Fibroblast of lung (primary cell): Measurements from ENCODE around the gene WDFY2.

Experiments used
- EZH2 ChIP-seq: IDR thresholded peaks from 2 replicates; pipeline ENCODE4 v1.5.1; 2012; ENCODE audit warnings: low read length, control low read depth, mild to moderate bottlenecking; ENCODE audit errors: missing control alignments
- TF ChIP-seq, protein P1 (sequence below), 2 donors: IDR thresholded peaks in 1 of 2; conservative IDR thresholded peaks in 1 of 2; 1 replicate in 1 of 2; 2 replicates in 1 of 2; pipeline ENCODE4 v1.5.1; 2011 to 2012; ENCODE audit warnings: low read length in 2 of 2, control low read depth in 1 of 2, inconsistent platforms in 1 of 2, low read depth in 1 of 2, mild to moderate bottlenecking in 1 of 2

DNA sequence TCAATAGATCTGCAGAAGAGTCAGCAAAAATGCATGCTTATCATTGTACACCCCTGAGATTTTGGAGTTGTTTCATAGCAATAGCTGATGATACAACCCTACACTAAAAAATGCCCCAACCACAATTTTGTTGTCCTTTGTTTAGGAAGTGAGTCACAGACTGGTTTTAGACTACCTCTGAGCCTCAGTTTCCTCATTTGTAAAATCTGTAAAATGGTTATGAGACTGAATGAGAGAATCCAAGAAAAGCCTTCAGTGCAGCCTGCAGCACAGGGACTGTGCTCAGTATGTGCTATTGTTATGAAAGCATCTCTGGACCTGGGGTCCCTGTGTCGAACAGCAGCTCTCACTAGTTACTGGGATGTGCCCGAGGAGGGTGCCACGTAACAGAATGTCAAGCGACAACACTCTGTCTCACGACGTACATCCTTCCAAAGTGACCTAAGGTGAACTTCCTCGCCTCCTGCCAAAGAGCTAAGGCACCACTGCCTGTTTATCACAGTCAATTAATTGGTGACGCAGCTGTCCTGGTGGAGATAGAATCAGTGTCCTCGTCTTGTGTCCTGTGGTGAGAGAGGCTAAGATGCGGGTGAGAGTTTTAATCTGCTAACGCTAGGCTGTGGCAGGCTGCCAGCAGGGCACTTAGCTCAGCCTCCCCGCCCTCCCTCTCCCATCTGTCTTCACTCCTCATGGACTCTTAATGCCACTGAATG is 201.6 kb downstream of the WDFY2 start:
- TF ChIP-seq, protein P1, sequence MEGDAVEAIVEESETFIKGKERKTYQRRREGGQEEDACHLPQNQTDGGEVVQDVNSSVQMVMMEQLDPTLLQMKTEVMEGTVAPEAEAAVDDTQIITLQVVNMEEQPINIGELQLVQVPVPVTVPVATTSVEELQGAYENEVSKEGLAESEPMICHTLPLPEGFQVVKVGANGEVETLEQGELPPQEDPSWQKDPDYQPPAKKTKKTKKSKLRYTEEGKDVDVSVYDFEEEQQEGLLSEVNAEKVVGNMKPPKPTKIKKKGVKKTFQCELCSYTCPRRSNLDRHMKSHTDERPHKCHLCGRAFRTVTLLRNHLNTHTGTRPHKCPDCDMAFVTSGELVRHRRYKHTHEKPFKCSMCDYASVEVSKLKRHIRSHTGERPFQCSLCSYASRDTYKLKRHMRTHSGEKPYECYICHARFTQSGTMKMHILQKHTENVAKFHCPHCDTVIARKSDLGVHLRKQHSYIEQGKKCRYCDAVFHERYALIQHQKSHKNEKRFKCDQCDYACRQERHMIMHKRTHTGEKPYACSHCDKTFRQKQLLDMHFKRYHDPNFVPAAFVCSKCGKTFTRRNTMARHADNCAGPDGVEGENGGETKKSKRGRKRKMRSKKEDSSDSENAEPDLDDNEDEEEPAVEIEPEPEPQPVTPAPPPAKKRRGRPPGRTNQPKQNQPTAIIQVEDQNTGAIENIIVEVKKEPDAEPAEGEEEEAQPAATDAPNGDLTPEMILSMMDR (conservative IDR thresholded peaks at IDR 0.05 in 1 of 2, IDR thresholded peaks at IDR 0.05 in 1 of 2; ENCODE audit: low read depth in 1 of 2, low read length in 2 of 2): no peak
- no peak for TF ChIP-seq EZH2
